ENCODE results near the gene RRN3. TPM values are rescaled to one million over a fixed set of nuclear protein-coding genes. Genes with fewer than 3 reads are reported as not detected.
"Not testable (repeated sequence)": the region's sequence is repeated elsewhere in the genome, so short reads cannot be mapped to it uniquely, and the experiment has no call there.

RRN3 gene
- total RNA-seq, 1 donor from 2014 or later: 39.4 TPM

DNA sequence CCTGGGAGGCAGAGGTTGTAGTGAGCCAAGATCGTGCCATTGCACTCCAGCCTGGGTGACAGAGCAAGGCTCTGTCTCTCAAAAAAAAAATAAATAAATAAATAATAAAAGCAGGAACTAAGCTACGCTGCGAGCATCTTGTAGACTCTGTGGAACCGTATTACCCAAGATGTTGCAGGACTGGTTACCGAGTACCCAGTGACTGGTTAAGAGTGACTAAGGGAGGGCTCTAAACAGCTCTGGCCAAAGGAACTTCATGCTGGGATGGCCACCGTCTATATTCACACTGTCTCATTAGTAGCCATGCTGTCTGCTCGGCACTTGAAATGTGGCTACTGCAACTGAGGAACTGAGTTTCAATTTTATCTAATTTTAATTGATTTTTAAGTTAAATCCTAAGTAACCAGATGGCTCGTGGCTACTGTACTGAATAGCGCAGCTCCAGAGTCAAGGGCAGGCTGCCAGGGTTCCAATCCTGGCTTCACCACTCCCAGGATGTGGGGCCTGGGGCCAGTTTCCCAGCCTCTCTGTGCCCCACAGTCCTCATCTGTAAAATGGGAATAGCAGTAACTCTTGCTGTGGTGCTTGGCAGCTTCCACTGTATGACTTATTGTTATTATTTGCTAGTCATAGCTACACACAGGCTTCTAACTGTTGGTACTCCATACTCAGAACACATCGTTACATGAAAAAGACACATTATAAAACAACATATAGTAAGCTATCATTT lies 41.2 kb downstream of the RRN3 start:
- no peak for DNase-seq (ENCODE audit: low spot score)

DNA sequence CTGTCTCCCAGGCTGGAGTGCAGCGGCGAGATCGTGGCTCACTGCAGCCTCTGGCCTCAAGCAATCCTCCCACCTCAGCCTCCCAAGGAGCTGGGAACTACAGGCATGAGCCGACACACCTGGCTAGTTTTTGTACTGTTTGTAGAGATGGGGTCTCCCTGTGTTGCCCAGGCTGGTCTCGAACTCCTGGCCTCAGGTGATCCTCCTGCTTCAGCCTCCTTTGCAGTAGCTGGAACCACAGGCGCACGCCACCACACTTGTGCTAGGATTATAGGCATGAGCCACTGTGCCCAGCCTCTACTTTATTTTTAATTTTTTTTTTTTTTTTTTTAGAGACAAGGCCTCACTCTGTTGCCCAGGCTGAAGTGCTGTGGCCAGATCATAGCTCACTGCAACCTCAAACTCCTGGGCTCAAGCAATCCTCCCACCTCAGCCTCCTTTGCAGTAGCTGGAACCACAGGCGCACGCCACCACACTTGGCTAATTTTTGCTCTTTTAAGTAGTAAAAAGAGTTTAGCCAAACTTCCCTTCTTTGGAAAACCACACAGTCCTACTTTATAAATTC lies 42.6 kb downstream of the RRN3 start:
- DNase-seq (ENCODE audit: low spot score): no peak

DNA sequence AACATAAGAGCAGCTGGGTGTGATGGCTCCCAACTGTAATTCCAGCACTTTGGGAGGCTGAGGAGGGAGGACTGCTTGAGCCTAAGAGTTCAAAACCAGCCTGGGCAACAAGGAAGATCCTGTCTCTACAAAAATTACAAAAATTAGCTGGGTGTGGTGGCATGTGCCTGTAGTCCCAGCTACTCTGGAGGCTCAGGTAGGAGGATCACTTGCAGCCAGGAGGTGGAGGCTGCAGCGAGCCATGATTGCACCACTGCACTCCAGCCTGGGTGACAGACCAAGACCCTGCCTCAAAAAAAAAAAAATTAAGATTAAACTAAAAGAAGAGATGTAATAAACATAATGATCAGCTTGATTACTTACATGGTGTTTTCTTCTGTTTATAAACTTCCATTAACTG lies 43.6 kb downstream of the RRN3 start:
- not testable (repeated sequence) for DNase-seq (ENCODE audit: low spot score)

DNA sequence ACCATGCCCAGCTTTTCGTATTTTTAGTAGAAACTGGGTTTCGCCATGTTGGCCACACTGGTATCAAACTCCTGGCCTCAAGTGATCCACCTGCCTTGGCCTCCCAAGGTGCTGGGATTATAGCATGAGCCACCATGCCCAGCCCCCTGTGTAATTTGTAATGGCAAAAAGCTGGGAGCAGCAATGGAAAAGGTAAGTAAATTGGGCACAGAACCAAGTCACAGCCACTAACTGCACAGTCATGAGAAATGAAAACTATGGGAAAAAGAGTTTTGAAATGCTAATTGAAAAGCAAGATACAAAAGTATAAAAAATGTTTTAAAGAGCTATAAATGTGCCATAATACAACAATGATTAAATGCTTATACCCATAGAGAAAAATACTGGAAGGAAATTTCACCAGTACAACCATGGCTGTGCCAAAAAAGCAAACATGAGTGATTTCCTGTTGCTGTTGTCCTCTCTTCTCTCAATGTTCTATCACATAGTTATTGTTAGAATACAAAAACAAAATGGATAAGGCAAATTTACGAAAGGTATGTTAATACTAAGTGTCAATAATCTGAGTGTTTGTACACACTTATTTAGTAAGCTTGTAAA lies 44.4 kb downstream of the RRN3 start:
- no peak for DNase-seq (ENCODE audit: low spot score)

DNA sequence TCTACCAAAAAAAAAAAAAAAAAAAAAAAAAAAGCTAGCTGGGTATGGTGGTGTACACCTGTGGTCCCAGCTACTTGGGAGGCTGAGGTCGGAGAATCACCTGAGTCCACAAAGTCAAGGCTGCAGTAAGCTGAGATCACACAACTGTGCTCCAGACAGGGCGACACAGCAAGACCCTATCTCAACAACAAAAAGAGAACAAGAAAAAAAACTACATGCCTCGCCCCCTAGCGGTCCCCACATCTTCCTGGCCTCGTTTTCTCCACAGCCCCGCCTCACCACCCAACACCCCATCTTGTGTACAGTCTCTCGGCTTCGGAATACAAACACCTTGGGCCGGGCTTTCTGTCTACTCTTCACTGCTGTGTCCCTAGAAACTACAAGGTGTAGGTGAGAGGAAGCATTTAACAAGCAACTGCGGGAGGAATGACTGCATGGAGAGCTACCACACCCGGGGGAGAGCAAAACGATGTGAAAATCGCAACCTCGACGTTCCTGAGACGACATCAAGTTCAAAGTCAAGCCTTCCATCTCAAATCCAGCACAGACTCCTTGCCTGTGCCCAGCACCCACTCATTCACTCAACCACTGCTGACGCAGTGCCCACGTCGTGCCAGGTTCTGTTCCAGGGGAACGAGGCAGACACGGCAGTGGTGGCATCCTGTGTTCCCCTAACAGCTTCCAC lies 47.2 kb downstream of the RRN3 start:
- no peak for DNase-seq (ENCODE audit: low spot score)

DNA sequence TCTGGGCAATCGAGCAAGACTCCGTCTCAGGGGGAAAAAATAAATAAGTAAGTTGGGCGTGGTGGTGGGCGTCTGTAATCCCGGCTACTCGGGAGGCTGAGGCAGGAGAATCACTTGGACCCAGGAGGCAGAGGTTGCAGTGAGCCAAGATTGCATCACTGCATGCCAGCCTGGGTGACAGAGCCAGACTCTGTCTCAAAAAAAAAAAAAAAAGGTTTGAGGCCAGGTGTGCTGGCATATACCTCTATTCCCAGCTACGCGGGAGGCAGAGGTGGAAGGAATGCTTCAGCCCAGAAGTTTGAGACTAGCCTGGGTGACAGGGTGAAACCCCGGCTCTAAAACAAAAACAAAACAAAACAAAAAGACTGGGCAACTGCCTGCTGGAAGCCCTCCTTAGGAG lies 48.8 kb downstream of the RRN3 start:
- not testable (repeated sequence) for DNase-seq (ENCODE audit: low spot score)

DNA sequence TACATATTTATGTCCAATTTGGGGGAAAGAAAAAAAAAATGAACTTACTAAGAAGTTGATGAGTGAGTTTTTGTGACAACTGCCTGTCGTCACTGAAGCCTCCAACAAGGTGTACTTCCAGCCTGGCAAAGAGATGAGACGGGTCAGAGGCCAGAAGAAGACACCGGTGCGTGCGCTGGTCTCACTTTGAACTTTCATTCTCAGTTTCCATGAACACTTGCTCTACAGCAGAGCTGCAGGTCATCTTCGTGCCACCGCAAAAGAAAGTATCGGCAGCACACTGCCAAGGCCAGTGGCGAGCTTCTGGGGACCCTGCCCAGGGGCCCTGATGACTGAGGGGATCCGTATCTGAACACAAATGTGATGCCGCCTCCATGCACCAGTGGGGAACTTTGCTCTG lies 49.8 kb downstream of the RRN3 start:
- no peak for DNase-seq (ENCODE audit: low spot score)

DNA sequence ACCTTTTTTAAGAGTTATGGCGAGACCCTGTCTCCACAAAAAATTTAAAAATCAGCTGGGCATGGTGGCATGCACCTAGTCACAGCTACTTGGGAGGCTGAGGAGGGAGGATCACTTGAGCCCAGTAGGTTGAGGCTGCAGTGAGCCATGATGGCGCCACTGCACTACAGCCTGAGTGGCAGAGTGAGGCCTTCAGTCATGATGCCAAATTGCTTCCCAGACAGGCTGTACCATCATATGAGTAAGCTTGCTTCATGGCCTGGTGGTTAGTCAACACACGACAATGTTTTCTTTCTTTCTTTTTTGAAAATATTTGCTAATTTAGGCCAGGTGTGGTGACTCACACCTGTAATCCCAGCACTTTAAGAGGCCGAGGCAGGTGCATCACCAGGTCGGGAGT lies 50.7 kb downstream of the RRN3 start:
- no peak for DNase-seq (ENCODE audit: low spot score)

DNA sequence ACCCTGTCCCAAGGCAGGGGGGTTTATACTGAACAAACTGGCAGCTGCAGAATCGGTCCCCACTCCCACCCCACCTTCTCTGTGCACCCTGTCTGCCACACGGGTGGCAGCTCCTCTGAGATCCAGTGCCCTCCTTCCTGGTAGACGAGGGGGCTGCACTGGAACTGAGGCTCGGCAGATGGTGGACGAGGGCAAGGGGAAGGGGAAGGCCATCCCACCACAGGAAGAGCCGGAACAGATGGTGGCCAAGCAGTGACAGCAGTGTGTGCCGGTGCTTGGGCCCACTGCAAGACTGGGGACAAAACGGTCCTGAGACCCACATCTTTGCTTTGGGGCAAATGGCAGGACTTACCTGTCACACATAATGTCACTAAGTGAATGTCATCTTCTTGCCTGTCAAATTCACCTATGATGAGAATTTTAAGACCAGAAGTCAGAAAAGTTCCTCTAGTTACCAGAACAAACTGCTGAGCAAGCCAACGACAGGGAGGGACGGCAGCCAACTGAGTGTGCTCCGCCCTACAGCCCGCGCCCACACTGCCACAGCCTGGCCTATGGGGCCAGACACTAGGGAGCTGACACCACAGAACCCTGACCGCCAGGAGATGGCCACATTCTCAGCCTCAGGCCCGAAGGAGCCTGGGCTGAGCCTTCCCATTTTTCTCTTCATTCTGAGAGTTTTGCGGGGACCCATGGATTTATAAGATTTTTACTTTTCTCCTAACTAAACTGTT lies 52.6 kb downstream of the RRN3 start:
- peak; percentile 84 for DNase-seq (ENCODE audit: low spot score)

DNA sequence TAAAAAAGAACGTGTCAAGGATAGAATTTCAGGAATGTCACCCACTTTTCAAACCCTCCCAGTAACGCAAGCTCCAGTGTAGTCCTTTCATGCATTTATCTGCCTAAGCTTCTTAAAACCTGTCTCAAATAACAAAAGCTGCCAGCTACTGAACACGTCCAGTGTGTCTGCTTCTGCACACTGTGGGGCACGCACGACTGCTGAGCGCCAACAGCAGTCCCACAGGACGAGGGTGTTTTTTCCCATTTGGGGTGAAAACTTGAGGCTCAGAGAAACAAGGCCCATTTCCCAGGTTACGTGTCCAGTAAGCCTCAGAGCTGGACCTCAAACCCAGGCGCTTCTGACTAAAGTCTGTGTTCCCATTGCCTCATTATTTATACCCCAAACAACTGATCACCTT lies 55.4 kb downstream of the RRN3 start:
- DNase-seq (ENCODE audit: low spot score): no peak

DNA sequence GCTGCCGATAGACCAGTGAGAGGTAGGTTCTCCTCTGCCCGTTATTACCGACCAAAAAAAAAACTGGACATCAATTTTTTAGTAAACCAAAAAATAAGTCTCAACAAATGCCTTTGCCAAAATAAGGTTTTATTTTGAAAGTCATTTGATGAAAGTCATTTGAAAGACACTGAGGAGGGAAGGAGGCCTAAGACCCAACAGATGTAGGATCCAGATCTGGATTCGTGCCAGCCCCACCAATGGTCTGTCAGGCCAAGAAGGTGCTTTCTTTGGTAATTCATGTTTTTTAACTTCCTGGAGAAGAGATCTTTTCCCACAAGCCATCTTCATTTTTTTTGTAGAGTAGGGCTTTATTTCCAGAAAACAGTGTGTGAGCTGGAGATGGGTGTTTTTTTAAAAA lies 56.3 kb downstream of the RRN3 start:
- DNase-seq (ENCODE audit: low spot score): no peak

DNA sequence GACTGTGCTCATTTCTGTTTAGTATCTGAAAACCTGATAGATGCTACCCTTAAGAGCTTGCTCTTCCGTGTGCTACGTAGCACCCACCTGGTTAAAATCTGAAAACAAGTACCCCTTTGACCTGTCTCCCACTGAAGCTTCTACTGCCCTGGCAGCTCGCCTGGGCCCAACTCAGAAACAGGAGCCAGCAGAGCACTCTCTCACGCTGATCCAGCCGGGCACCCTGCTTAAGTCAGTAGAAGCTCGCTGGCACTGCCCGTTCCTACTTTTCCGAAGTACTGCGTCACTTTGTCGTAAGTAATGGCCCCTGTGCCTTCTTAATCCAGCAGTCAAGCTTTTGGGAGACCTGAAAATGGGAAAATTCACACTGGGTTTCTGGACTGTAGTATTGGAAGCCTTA lies 57.1 kb downstream of the RRN3 start:
- DNase-seq (ENCODE audit: low spot score): no peak

DNA sequence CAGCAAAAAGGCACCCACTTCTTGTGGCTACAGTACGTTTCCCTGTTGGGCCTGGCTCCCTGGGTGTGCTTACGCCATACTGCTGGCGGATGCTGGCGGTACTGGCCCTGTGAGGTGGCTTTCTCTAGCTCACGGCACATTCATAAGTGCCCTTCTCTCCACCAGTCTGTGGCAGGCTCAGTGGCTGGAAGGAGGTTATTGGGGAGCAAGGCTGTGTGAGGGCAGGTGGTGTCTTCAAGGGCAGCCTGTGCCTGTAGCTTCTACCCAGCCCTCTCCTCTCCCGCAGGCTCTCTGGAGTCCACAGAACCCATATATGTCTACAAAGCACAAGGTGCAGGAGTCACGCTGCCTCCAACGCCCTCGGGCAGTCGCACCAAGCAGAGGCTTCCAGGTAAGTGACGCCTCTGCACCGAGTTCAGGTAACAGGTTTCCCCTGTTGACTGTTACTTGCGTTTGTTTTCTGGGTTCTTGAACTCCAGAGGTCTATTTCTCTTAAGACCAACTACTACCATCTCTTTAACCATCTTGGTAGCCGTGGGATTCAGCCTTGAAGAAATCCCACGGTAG lies 58.8 kb downstream of the RRN3 start:
- no peak for DNase-seq (ENCODE audit: low spot score)

DNA sequence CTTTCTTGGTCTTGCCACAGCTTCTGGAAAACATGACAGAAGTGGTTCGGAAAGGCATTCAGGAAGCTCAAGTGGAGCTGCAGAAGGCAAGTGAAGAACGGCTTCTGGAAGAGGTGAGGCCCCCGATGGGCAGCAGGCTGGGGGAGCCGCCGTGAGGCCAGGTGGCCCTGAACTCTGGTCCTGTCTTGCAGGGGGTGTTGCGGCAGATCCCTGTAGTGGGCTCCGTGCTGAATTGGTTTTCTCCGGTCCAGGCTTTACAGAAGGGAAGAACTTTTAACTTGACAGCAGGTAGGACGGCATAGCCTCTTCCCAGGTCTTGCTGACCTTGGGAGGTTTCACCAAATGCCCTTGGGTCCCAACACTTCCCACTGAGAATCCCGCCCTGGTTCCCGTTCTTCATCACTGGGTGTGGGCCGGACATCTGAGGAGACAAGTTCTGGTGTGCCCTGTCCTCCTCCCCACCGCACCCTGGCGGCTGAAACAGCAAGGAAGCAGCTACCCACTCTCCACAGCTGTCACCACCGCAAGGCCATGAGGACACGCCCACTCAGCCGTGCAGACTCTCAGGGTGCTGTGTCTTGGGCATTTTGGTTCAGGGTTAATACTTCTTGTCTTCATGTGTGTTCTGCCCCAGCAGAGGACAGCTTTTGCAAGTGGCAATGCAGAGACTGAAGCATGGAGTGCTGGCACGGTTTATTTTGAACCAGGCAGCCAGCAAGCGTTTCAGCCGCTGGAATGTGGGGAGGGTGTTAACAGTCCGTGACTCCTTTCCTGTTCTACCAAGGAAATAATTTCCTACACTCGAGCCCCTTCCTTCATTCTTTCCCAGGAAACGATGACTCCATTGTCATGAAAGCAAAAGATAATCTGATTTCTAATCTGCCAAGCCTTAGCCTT lies 59.6 kb downstream of the RRN3 start:
- no peak for DNase-seq (ENCODE audit: low spot score)

DNA sequence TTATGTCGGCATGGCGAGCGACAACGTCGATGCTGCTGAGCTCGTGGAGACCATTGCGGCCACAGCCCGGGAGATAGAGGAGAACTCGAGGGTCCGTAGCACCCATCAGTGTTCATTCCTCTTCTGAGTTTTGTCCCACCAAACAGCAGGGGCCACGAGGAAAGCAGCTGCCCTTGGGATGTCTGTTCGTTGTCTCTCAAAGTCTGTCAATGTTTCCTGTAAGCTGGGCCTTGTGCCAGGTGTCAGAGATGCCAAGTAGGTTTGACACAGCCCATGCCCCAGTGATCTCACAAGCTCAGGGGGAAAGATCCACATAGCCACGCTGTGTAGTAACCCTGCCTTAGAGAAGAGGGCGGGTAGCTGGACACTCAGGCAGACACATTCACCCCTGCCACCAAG lies 60.8 kb downstream of the RRN3 start:
- DNase-seq (ENCODE audit: low spot score): no peak

DNA sequence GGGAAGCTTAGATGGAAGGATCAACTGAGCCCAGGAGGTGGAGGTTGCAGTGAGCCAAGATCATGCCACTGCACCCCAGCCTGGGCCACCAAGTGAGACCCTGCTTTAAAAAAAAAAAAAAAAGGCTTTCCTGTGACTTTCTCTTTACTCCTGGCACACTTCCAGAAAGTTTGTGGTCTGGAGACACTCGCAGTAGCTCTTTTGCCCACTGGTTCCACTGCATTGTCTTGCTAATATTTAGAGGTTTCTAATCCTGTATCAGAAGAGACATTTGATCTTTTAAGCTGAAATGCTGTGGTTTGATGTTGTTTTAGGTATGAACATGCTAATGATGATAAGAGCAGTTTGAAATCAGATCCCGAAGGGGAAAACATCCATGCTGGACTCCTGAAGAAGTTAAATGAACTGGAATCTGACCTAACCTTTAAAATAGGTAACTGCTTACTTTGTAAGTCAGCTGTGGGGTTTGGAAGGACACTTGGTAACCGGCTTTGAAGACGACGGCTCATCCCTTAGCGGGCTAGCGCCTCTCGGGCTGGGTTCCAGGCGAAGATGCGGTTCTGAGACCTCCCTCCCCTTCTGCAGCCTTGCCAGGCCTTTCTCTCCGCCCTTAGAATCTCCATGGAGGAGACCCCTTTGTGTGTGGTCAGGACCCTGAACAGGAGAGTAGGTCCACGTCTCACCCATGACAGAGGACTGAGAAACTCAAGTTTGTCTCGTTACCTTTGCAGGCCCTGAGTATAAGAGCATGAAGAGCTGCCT lies 61.3 kb downstream of the RRN3 start:
- no peak for DNase-seq (ENCODE audit: low spot score)

DNA sequence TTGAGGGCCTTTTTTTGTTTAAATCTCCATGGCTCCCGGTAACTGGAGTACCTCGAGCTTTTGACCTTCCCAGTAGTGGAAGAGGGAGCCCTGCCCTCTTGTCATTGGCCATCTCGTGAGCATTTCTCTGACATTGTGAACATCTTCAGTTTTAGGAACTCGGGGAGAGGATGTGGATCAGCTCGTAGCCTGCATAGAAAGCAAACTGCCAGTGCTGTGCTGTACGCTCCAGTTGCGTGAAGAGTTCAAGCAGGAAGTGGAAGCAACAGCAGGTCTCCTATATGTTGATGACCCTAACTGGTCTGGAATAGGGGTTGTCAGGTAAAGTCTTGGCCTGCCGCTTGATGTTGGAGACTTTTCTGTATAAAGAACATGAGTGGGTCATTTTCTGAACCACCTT lies 62.5 kb downstream of the RRN3 start:
- DNase-seq (ENCODE audit: low spot score): no peak

DNA sequence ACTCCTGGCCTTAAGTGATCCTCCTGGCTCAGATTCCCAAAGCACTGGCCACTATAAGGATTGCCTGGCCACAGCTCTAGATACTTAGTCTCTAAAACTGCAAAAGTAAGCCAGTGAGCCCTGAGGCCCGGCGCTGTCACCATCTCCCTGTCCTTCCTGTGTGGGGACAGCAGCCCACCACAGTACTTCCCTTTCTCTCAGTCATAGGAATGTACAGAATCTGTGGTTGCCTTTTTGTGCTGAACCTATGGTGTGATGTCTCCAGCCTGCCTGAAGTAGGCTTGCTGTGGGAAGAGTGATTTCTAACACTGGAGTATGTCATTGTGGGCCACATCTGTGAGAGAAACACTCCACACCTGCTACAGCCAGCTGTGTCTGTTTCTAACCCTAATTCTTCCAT lies 62.9 kb downstream of the RRN3 start:
- DNase-seq (ENCODE audit: low spot score): no peak

DNA sequence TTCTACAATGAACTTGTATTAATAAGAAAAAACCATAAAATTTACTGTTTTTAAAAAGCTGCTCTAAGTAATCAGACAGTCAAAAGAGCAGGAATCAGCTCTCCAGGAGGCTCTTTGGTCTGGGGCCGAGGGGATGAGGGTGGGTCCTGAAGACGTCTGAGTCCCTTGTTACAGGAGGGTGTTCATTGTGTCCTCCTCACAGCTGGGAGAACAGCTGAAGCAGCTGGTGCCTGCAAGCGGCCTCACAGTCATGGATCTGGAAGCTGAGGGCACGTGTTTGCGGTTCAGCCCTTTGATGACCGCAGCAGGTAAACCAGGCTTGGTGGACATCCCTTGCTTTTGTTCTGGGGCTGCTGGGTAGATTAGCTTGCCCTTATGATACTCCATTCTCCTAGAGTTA lies 64.3 kb downstream of the RRN3 start:
- not testable (repeated sequence) for DNase-seq (ENCODE audit: low spot score)

All from ureter (tissue), 1 donor.